HepG2 (cell line): ENCODE measurements around the gene ERLEC1. TPM values are rescaled to one million over a fixed set of nuclear protein-coding genes. Genes with fewer than 3 reads are reported as not detected.

ENCODE experiments used
- E2F1 ChIP-seq: sonication (generic); formaldehyde crosslinking; IDR thresholded peaks from 2 replicates; pipeline ENCODE4 v1.5.0; 2020; ENCODE audit warnings: missing genetic modification reagents
- E2F5 ChIP-seq: sonication (generic); formaldehyde crosslinking; conservative IDR thresholded peaks from 2 replicates; pipeline ENCODE4 v1.4.0; 2020; ENCODE audit warnings: missing genetic modification reagents
- FOXM1 ChIP-seq: sonication (generic); formaldehyde crosslinking; IDR thresholded peaks from 2 replicates; pipeline ENCODE4 v1.5.0; 2020; ENCODE audit warnings: missing genetic modification reagents
- HNRNPK ChIP-seq: fragments of 200-400 bp; formaldehyde crosslinking; IDR thresholded peaks from 2 replicates; pipeline ENCODE4 v1.6.1; 2018; ENCODE audit warnings: low read length, low read depth, moderate library complexity, mild to moderate bottlenecking; ENCODE audit not compliant: poor library complexity, severe bottlenecking
- HOXA7 ChIP-seq: sonication (generic); formaldehyde crosslinking; IDR thresholded peaks from 2 replicates; pipeline ENCODE4 v1.8.1; 2022; ENCODE audit warnings: mild to moderate bottlenecking, missing genetic modification reagents, moderate library complexity
- MIER3 ChIP-seq: IDR thresholded peaks from 2 replicates; pipeline ENCODE4 v1.6.1; 2016; ENCODE audit warnings: missing compliant biosample characterization, borderline replicate concordance
- MLLT10 ChIP-seq: sonication (generic); formaldehyde crosslinking; IDR thresholded peaks from 2 replicates; pipeline ENCODE4 v1.4.0; 2020; ENCODE audit warnings: missing genetic modification reagents
- MYC ChIP-seq: sonication (generic); formaldehyde crosslinking; IDR thresholded peaks from 2 replicates; pipeline ENCODE4 v1.9.0; 2021; ENCODE audit warnings: missing genetic modification reagents, borderline replicate concordance
- PBX2 ChIP-seq: IDR thresholded peaks from 2 replicates; pipeline ENCODE4 v1.6.1; 2016; ENCODE audit warnings: control low read depth
- PLRG1 ChIP-seq: fragments of 450-650 bp; conservative IDR thresholded peaks from 2 replicates; pipeline ENCODE4 v1.6.1; 2016
- RNF2 ChIP-seq: fragments of 450-650 bp; conservative IDR thresholded peaks from 2 replicates; pipeline ENCODE4 v1.6.1; 2016; ENCODE audit warnings: low read depth
- SIX4 ChIP-seq: sonication (generic); formaldehyde crosslinking; IDR thresholded peaks from 2 replicates; pipeline ENCODE4 v1.4.0; 2020; ENCODE audit warnings: missing genetic modification reagents
- SMAD9 ChIP-seq: sonication (generic); formaldehyde crosslinking; IDR thresholded peaks from 2 replicates; pipeline ENCODE4 v1.5.1; 2020; ENCODE audit warnings: mild to moderate bottlenecking, missing genetic modification reagents
- SRF ChIP-seq: IDR thresholded peaks from 2 replicates; pipeline ENCODE4 v1.6.1; 2011; ENCODE audit warnings: mild to moderate bottlenecking, low read depth, low read length, moderate library complexity
- YY1 ChIP-seq: IDR thresholded peaks from 2 replicates; pipeline ENCODE4 v1.6.1; 2011; ENCODE audit warnings: low read length, low read depth, moderate library complexity, mild to moderate bottlenecking; ENCODE audit not compliant: insufficient read depth, insufficient replicate concordance
- ZC3H4 ChIP-seq: sonication (generic); formaldehyde crosslinking; IDR thresholded peaks from 2 replicates; pipeline ENCODE4 v1.4.0; 2020; ENCODE audit warnings: missing genetic modification reagents, borderline replicate concordance
- ZNF160 ChIP-seq: sonication (generic); formaldehyde crosslinking; IDR thresholded peaks from 2 replicates; pipeline ENCODE4 v1.8.0; 2022; ENCODE audit warnings: mild to moderate bottlenecking, inconsistent platforms, missing genetic modification reagents
- ZNF230 ChIP-seq: sonication (generic); formaldehyde crosslinking; IDR thresholded peaks from 2 replicates; pipeline ENCODE4 v1.4.0; 2020; ENCODE audit warnings: mild to moderate bottlenecking, missing genetic modification reagents
- ZNF264 ChIP-seq: sonication (generic); formaldehyde crosslinking; IDR thresholded peaks from 2 replicates; pipeline ENCODE4 v1.4.0; 2020; ENCODE audit warnings: missing genetic modification reagents
- ZNF382 ChIP-seq: sonication (generic); formaldehyde crosslinking; IDR thresholded peaks from 2 replicates; pipeline ENCODE4 v1.5.0; 2020; ENCODE audit warnings: missing genetic modification reagents, mild to moderate bottlenecking, borderline replicate concordance
- ZNF660 ChIP-seq: sonication (generic); formaldehyde crosslinking; IDR thresholded peaks from 2 replicates; pipeline ENCODE4 v1.5.1; 2020; ENCODE audit warnings: mild to moderate bottlenecking, low read depth, missing genetic modification reagents, borderline replicate concordance
- ZNF83 ChIP-seq: sonication (generic); formaldehyde crosslinking; IDR thresholded peaks from 2 replicates; pipeline ENCODE4 v1.4.0; 2020; ENCODE audit warnings: missing genetic modification reagents, mild to moderate bottlenecking, borderline replicate concordance
- ZNF839 ChIP-seq: sonication (generic); formaldehyde crosslinking; IDR thresholded peaks from 2 replicates; pipeline ENCODE4 v1.4.0; 2020; ENCODE audit warnings: missing genetic modification reagents, mild to moderate bottlenecking, borderline replicate concordance
- polyA plus RNA-seq, 8 experiments: library from polyadenylated mRNA; depleted of rRNA in 3 of 8; stranded (reverse) in 7 of 8; unstranded in 1 of 8; fragments of >200 nt; fragmentation: Illumina TruSeq in 4 of 8; extraction: Trizol in 4 of 8; gene quantifications; 2 replicates each; pipeline versions ENCODE4 v1.2.1 to v1.2.3, GENCODE V29; 2011 to 2016; ENCODE audit warnings: low read depth in 4 of 8, missing spikeins in 1 of 8, mixed read lengths in 1 of 8; ENCODE audit not compliant: insufficient read depth in 1 of 8
- total RNA-seq, 5 experiments: library from RNA; depleted of rRNA; stranded (reverse); fragments of >200 nt; fragmentation: Illumina TruSeq; extraction: Trizol; gene quantifications; 2 replicates each; pipeline ENCODE4 v1.2.3, GENCODE V29; 2016; ENCODE audit warnings: low read depth in 1 of 5
- TF ChIP-seq, protein P1 (sequence below): sonication (generic); formaldehyde crosslinking; IDR thresholded peaks from 2 replicates; pipeline ENCODE4 v1.5.0; 2020; ENCODE audit warnings: missing genetic modification reagents, mild to moderate bottlenecking, borderline replicate concordance
- TF ChIP-seq, protein P2 (sequence below): sonication (generic); formaldehyde crosslinking; IDR thresholded peaks from 2 replicates; pipeline ENCODE4 v1.8.0; 2022; ENCODE audit warnings: missing genetic modification reagents, mild to moderate bottlenecking, moderate library complexity, borderline replicate concordance

Gene ERLEC1
- total and polyA plus RNA-seq, 2 of the 13 experiments (the other 11 are each of a cell fraction or from before 2014, with no cell fraction given), result 87.3 to 88.4 TPM

DNA sequence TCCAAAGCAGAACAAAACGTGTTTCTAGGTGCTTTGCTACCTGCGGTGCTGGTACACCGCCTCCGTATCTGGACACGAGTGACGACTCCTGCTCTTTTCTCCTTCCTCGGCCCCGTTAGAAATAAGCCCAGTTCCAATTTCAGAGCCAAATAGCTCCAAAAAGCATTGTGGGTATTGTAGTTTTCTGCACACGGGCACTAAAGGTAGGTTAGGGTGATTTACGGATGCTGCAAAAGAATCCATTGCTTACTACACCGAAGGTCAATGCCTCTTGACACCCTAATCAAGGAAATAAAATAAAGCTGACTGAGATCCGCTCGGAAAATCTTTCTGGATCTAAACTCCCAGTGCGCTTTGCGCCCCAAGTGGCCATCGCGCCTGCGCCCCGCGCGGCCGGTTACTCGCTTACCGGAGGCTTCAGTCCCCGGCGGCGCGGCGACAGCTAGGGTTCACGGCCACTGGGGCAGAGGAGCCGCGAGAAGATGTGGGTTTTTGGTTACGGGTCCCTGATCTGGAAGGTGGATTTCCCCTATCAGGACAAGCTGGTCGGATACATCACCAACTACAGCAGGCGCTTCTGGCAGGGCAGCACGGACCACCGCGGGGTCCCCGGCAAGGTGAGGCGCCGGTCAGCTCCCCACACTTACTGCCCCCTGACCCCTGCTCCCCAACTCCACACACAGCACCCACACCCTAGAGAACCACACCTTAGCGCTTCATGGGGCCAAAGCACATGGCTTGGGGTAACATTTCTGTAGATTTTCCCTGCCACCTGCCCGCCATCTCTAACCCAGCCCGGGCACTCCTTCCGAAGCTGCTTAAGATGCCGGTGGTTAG, 19.2 kb upstream of the ERLEC1 start, which contains the start of gene CHAC2 (continued):
- no peak for TF ChIP-seq PLRG1
- no peak for TF ChIP-seq PBX2 (CRISPR knock-in tag)
- TF ChIP-seq SRF, result peak; percentile 39; the same call in 1 of the 2 replicates
- TF ChIP-seq SIX4 (CRISPR knock-in tag), result peak; percentile 89
- TF ChIP-seq E2F5 (CRISPR knock-in tag), result no peak; the same call in 1 of the 2 replicates
- no peak for TF ChIP-seq SMAD9 (CRISPR knock-in tag)
- TF ChIP-seq ZNF230 (CRISPR knock-in tag), result no peak; the same call in 1 of the 2 replicates
- TF ChIP-seq ZNF382 (CRISPR knock-in tag), result no peak
- no peak for TF ChIP-seq RNF2
- TF ChIP-seq ZNF83 (CRISPR knock-in tag), result no peak
- no peak for TF ChIP-seq FOXM1 (CRISPR knock-in tag)
- TF ChIP-seq ZNF160 (CRISPR knock-in tag), result no peak
- no peak for TF ChIP-seq ZC3H4 (CRISPR knock-in tag)
- TF ChIP-seq ZNF264 (CRISPR knock-in tag), result no peak
- TF ChIP-seq, protein P1, sequence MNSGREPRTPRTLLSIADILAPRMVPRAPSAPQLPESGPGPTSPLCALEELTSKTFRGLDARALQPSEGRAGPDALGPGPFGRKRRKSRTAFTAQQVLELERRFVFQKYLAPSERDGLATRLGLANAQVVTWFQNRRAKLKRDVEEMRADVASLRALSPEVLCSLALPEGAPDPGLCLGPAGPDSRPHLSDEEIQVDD (CRISPR knock-in tag), result no peak
- no peak for TF ChIP-seq MLLT10
- no peak for TF ChIP-seq MIER3 (CRISPR knock-in tag)
- TF ChIP-seq HNRNPK, result peak; percentile 73
- no peak for TF ChIP-seq HOXA7 (CRISPR knock-in tag)
- TF ChIP-seq ZNF660 (CRISPR knock-in tag), result no peak
- TF ChIP-seq MYC, result peak; percentile 61; the same call in 1 of the 2 replicates
- TF ChIP-seq ZNF839 (CRISPR knock-in tag), result no peak
- no peak for TF ChIP-seq E2F1 (CRISPR knock-in tag)
- TF ChIP-seq, protein P2, sequence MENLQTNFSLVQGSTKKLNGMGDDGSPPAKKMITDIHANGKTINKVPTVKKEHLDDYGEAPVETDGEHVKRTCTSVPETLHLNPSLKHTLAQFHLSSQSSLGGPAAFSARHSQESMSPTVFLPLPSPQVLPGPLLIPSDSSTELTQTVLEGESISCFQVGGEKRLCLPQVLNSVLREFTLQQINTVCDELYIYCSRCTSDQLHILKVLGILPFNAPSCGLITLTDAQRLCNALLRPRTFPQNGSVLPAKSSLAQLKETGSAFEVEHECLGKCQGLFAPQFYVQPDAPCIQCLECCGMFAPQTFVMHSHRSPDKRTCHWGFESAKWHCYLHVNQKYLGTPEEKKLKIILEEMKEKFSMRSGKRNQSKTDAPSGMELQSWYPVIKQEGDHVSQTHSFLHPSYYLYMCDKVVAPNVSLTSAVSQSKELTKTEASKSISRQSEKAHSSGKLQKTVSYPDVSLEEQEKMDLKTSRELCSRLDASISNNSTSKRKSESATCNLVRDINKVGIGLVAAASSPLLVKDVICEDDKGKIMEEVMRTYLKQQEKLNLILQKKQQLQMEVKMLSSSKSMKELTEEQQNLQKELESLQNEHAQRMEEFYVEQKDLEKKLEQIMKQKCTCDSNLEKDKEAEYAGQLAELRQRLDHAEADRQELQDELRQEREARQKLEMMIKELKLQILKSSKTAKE (CRISPR knock-in tag), result no peak
- peak; percentile 40 for TF ChIP-seq YY1
